Stromal cell of bone marrow (primary cell): ENCODE results near the gene TMEM108.

ENCODE experiments used
- DNase-seq: peaks from one replicate; pipeline ENCODE4 v3.0.0-alpha.2; 2012; ENCODE audit warnings: low read depth

The TMEM108 gene

GRCh38 chr3:133119176-133119575, 81.0 kb downstream of the TMEM108 start:
- DNase-seq = no peak

GRCh38 chr3:133121450-133121849, 83.3 kb downstream of the TMEM108 start:
- DNase-seq = no peak

- no peak for DNase-seq
Measured at GRCh38 chr3:133123636-133124035, 85.4 kb downstream of the TMEM108 start.

- DNase-seq = no peak
Measured at GRCh38 chr3:133124511-133124910, 86.3 kb downstream of the TMEM108 start.

- no peak for DNase-seq
Measured at GRCh38 chr3:133125171-133125570, 87.0 kb downstream of the TMEM108 start.

- no peak for DNase-seq
Measured at GRCh38 chr3:133125802-133126201, 87.6 kb downstream of the TMEM108 start.

GRCh38 chr3:133127381-133127780, 89.2 kb downstream of the TMEM108 start:
- DNase-seq = no peak

GRCh38 chr3:133130168-133130567, 92.0 kb downstream of the TMEM108 start:
- DNase-seq = peak; percentile 54

- DNase-seq = no peak
Measured at GRCh38 chr3:133135306-133135705, 97.1 kb downstream of the TMEM108 start.

GRCh38 chr3:133136114-133137041, 98.2 kb downstream of the TMEM108 start:
- no peak for DNase-seq

- no peak for DNase-seq
Measured at GRCh38 chr3:133137042-133137996, 99.1 kb downstream of the TMEM108 start.

GRCh38 chr3:133138017-133138416, 99.8 kb downstream of the TMEM108 start:
- DNase-seq = no peak

- no peak for DNase-seq
Measured at GRCh38 chr3:133152056-133152455, 113.9 kb downstream of the TMEM108 start.

GRCh38 chr3:133152681-133153220, 114.6 kb downstream of the TMEM108 start:
- DNase-seq = no peak

- no peak for DNase-seq
Measured at GRCh38 chr3:133153382-133153781, 115.2 kb downstream of the TMEM108 start.

- DNase-seq = no peak
Measured at GRCh38 chr3:133157716-133158115, 119.5 kb downstream of the TMEM108 start.

GRCh38 chr3:133158686-133159085, 120.5 kb downstream of the TMEM108 start:
- DNase-seq = no peak

GRCh38 chr3:133159498-133160475, 121.6 kb downstream of the TMEM108 start:
- DNase-seq = no peak

GRCh38 chr3:133161656-133162055, 123.5 kb downstream of the TMEM108 start:
- DNase-seq = no peak

GRCh38 chr3:133162265-133162664, 124.1 kb downstream of the TMEM108 start:
- DNase-seq = no peak

- no peak for DNase-seq
Measured at GRCh38 chr3:133162670-133163305, 124.6 kb downstream of the TMEM108 start.
